H9 (cell line): ENCODE measurements around the gene HEATR5A. TPM values are rescaled to one million over a fixed set of nuclear protein-coding genes. Genes with fewer than 3 reads are reported as not detected.

ENCODE experiments used
- DNase-seq: peaks from one replicate; pipeline ENCODE4 v3.0.0-alpha.2; 2017
- H2AFZ ChIP-seq: one replicate; pipeline ENCODE4 v1.6.1; 2013; ENCODE audit warnings: mild to moderate bottlenecking, low read length, control low read depth, moderate library complexity
- H2AK5ac ChIP-seq: 2 replicates; pipeline ENCODE4 v1.6.1; 2013; ENCODE audit warnings: low read length, control low read depth, mixed read lengths; ENCODE audit not compliant: insufficient read length
- H2BK120ac ChIP-seq: one replicate; pipeline ENCODE4 v1.6.1; 2013; ENCODE audit warnings: low read depth, mild to moderate bottlenecking, low read length, control low read depth, inconsistent platforms; ENCODE audit not compliant: poor library complexity, severe bottlenecking
- H2BK12ac ChIP-seq: 2 replicates; pipeline ENCODE4 v1.6.1; 2013; ENCODE audit warnings: low read length, control low read depth, mixed read lengths, low read depth; ENCODE audit not compliant: insufficient read length
- H2BK15ac ChIP-seq: 2 replicates; pipeline ENCODE4 v1.6.1; 2013; ENCODE audit warnings: low read depth, low read length, control low read depth
- H2BK20ac ChIP-seq: one replicate; pipeline ENCODE4 v1.6.1; 2013; ENCODE audit warnings: low read depth, mild to moderate bottlenecking, low read length, control low read depth, inconsistent platforms; ENCODE audit not compliant: poor library complexity, severe bottlenecking
- H2BK5ac ChIP-seq: 2 replicates; pipeline ENCODE4 v1.6.1; 2013; ENCODE audit warnings: low read length, control low read depth, mixed read lengths; ENCODE audit not compliant: insufficient read length
- H3K14ac ChIP-seq: 2 replicates; pipeline ENCODE4 v1.6.1; 2013; ENCODE audit warnings: low read length, control low read depth; ENCODE audit not compliant: insufficient read depth
- H3K18ac ChIP-seq: 2 replicates; pipeline ENCODE4 v1.6.1; 2013; ENCODE audit warnings: low read depth, mild to moderate bottlenecking, mixed read lengths, low read length, control low read depth; ENCODE audit not compliant: insufficient read length
- H3K23ac ChIP-seq: 2 replicates; pipeline ENCODE4 v1.6.1; 2013; ENCODE audit warnings: low read length, control low read depth, mixed read lengths, low read depth; ENCODE audit not compliant: insufficient read length
- H3K23me2 ChIP-seq: 2 replicates; pipeline ENCODE4 v1.6.1; 2013; ENCODE audit warnings: low read depth, mild to moderate bottlenecking, mixed read lengths, low read length, control low read depth; ENCODE audit not compliant: insufficient read length, poor library complexity, severe bottlenecking
- H3K27ac ChIP-seq: 2 replicates; pipeline ENCODE4 v1.5.1; 2013; ENCODE audit warnings: low read length, control low read depth, mixed read lengths, low read depth; ENCODE audit not compliant: insufficient read length
- H3K27me3 ChIP-seq: 2 replicates; pipeline ENCODE4 v1.6.1; 2013; ENCODE audit warnings: low read length, control low read depth, inconsistent platforms; ENCODE audit not compliant: insufficient read depth
- H3K4ac ChIP-seq: 2 replicates; pipeline ENCODE4 v1.6.1; 2013; ENCODE audit warnings: low read depth, mild to moderate bottlenecking, control low read depth, inconsistent platforms, low read length, moderate library complexity
- H3K4me1 ChIP-seq: 2 replicates; pipeline ENCODE4 v1.6.1; 2013; ENCODE audit warnings: low read length, control low read depth, inconsistent platforms; ENCODE audit not compliant: insufficient read depth
- H3K4me2 ChIP-seq: 2 replicates; pipeline ENCODE4 v1.6.1; 2013; ENCODE audit warnings: low read length, control low read depth, mixed read lengths; ENCODE audit not compliant: insufficient read length, insufficient read depth
- H3K56ac ChIP-seq: 2 replicates; pipeline ENCODE4 v1.6.1; 2013; ENCODE audit warnings: low read depth, mild to moderate bottlenecking, mixed read lengths, low read length, control low read depth; ENCODE audit not compliant: insufficient read length
- H3K79me1 ChIP-seq: 2 replicates; pipeline ENCODE4 v1.6.1; 2013; ENCODE audit warnings: low read depth, mild to moderate bottlenecking, moderate library complexity, low read length, control low read depth, inconsistent platforms; ENCODE audit not compliant: insufficient read depth, poor library complexity, severe bottlenecking
- H3K79me2 ChIP-seq: 2 replicates; pipeline ENCODE4 v1.6.1; 2013; ENCODE audit warnings: low read length, control low read depth, inconsistent platforms; ENCODE audit not compliant: insufficient read depth
- H3K9ac ChIP-seq: 2 replicates; pipeline ENCODE4 v1.6.1; 2013; ENCODE audit warnings: low read length, control low read depth, mixed read lengths; ENCODE audit not compliant: insufficient read length; ENCODE audit errors: extremely low read depth
- H3K9me3 ChIP-seq: one replicate; pipeline ENCODE4 v1.6.1; 2013; ENCODE audit warnings: low read depth, low read length, inconsistent platforms; ENCODE audit not compliant: control insufficient read depth
- H3T11ph ChIP-seq: one replicate; pipeline ENCODE4 v1.6.1; 2013; ENCODE audit warnings: mild to moderate bottlenecking, low read length, control low read depth, inconsistent platforms
- H4K20me1 ChIP-seq: one replicate; pipeline ENCODE4 v1.6.1; 2013; ENCODE audit not compliant: control insufficient read depth, insufficient read length, insufficient read depth
- H4K5ac ChIP-seq: 2 replicates; pipeline ENCODE4 v1.6.1; 2013; ENCODE audit warnings: low read depth, mild to moderate bottlenecking, mixed read lengths, low read length, control low read depth; ENCODE audit not compliant: insufficient read length
- H4K8ac ChIP-seq: replicated peaks from 2 replicates; pipeline ENCODE4 v1.6.1; 2013; ENCODE audit warnings: low read length, control low read depth, mixed read lengths, low read depth; ENCODE audit not compliant: insufficient read length
- H4K91ac ChIP-seq: 2 replicates; pipeline ENCODE4 v1.6.1; 2013; ENCODE audit warnings: low read depth, mild to moderate bottlenecking, moderate library complexity, mixed read lengths, low read length, control low read depth; ENCODE audit not compliant: insufficient read length
- H3K27ac Mint-ChIP-seq, 3 experiments: 2 replicates in 2 of 3; 3 replicates in 1 of 3; pipeline ENCODE4 v1.8.0; 2020 to 2021; ENCODE audit warnings: mixed read lengths in 3 of 3, mild to moderate bottlenecking in 1 of 3, moderate library complexity in 1 of 3
- H3K27me3 Mint-ChIP-seq: 2 replicates; pipeline ENCODE4 v1.8.0; 2021; ENCODE audit warnings: low read depth, mild to moderate bottlenecking, moderate library complexity, mixed read lengths
- H3K36me3 Mint-ChIP-seq, 3 experiments: 2 replicates in 2 of 3; 3 replicates in 1 of 3; pipeline ENCODE4 v1.8.0; 2020 to 2021; ENCODE audit warnings: low read depth in 3 of 3, mixed read lengths in 3 of 3; ENCODE audit not compliant: insufficient read depth in 1 of 3
- H3K4me1 Mint-ChIP-seq, 2 experiments: 2 replicates each; pipeline ENCODE4 v1.8.0; 2020; ENCODE audit warnings: mixed read lengths in 2 of 2
- H3K4me3 Mint-ChIP-seq, 2 experiments: 2 replicates in 1 of 2; 3 replicates in 1 of 2; pipeline ENCODE4 v1.8.0; 2020 to 2021; ENCODE audit warnings: mild to moderate bottlenecking in 2 of 2, mixed read lengths in 2 of 2, moderate library complexity in 1 of 2
- H3K9me3 Mint-ChIP-seq, 2 experiments: 2 replicates in 1 of 2; 3 replicates in 1 of 2; pipeline ENCODE4 v1.8.0; 2020; ENCODE audit warnings: mild to moderate bottlenecking in 2 of 2, mixed read lengths in 2 of 2, moderate library complexity in 1 of 2
- WGBS: extraction: QIAGEN DNeasy Blood & Tissue Kit; methylation state at CpG from one replicate; pipeline ENCODE4 v1.1.7; 2013; ENCODE audit warnings: missing lambda C conversion rate, low lambda C conversion rate, mixed read lengths; ENCODE audit not compliant: insufficient read length; ENCODE audit errors: extremely low coverage; 5-methylcytosine and 5-hydroxymethylcytosine counted together
- total RNA-seq: library from RNA; stranded (reverse); gene quantifications from 2 replicates; pipeline ENCODE4 v1.2.1, GENCODE V29; 2021
- TF ChIP-seq, protein P1 (sequence below): fragments of 200-600 bp; sonication (generic); conservative IDR thresholded peaks from 3 replicates; pipeline ENCODE4 v1.8.0; 2021; ENCODE audit warnings: antibody characterized with exemption, mild to moderate bottlenecking

Gene HEATR5A
- total RNA-seq, 1 experiment from 2014 or later: 21.2 TPM

DNA sequence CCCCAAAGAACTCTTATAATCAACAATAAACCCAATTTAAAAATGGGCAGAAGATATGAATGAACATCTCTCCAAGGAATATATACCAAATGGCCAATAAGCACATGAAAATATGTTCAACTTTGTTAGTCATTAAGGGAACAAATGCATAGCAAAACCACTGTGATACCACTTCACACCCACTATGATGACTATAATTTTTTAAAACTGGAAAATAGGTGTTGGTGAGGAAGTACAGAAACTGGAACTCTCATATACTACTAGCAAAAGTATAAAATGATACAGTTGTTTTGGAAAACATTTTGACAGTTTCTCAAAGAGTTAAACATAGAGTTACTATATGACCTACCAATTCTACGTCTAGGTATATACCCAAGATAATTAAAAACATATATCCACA lies 9.4 kb upstream of the HEATR5A start:
- Histone ChIP-seq H4K8ac (no peak overlapping the region), H3K56ac (no peak overlapping the region), H3K18ac (no peak overlapping the region), H2BK20ac (no peak overlapping the region), H2BK12ac (no peak overlapping the region), H2AK5ac (no peak overlapping the region), H4K5ac (no peak overlapping the region), H3K14ac (no peak overlapping the region), H3K4me1 (no peaks in the 10 kb centered on the region), H3K79me2 (no peaks in the 10 kb centered on the region), H2BK5ac (no peak overlapping the region), H4K91ac (no peak overlapping the region), H3K27me3 (no peaks in the 10 kb centered on the region), H2BK120ac (no peak overlapping the region), H3K4me2 (no peak overlapping the region), H3K79me1 (no peaks in the 10 kb centered on the region), H3K23ac (no peak overlapping the region), H2AFZ (no peak overlapping the region), H3K9ac (no peak overlapping the region), H2BK15ac (no peak overlapping the region), H3K23me2 (no peaks in the 10 kb centered on the region), H3T11ph (no peak overlapping the region), H3K9me3 (no peaks in the 10 kb centered on the region), H3K27ac (no peak overlapping the region), H3K4ac (no peak overlapping the region), H4K20me1 (no peaks in the 10 kb centered on the region)
- no peak for DNase-seq
- Mint-ChIP-seq H3K4me3 (no peak overlapping the region), H3K27ac (no peak overlapping the region), H3K9me3 (peaks cover 8 to 13% of the 10 kb centered on the region in 2 experiments; a peak in 4 of 5 replicates), H3K27me3 (no peaks in the 10 kb centered on the region), H3K36me3 (peaks cover 2 to 12% (median 4%) of the 10 kb centered on the region in 3 experiments; a peak in 5 of 7 replicates), H3K4me1 (peaks cover 13 to 14% of the 10 kb centered on the region in 2 experiments)
- TF ChIP-seq, protein P1, sequence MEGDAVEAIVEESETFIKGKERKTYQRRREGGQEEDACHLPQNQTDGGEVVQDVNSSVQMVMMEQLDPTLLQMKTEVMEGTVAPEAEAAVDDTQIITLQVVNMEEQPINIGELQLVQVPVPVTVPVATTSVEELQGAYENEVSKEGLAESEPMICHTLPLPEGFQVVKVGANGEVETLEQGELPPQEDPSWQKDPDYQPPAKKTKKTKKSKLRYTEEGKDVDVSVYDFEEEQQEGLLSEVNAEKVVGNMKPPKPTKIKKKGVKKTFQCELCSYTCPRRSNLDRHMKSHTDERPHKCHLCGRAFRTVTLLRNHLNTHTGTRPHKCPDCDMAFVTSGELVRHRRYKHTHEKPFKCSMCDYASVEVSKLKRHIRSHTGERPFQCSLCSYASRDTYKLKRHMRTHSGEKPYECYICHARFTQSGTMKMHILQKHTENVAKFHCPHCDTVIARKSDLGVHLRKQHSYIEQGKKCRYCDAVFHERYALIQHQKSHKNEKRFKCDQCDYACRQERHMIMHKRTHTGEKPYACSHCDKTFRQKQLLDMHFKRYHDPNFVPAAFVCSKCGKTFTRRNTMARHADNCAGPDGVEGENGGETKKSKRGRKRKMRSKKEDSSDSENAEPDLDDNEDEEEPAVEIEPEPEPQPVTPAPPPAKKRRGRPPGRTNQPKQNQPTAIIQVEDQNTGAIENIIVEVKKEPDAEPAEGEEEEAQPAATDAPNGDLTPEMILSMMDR: no peak
- no CpG with 5 or more reads among the region's 1 CpG for WGBS
